Endothelial cell of hepatic sinusoid (primary cell): ENCODE measurements around the gene B3GALNT1.

ENCODE experiments used
- in situ Hi-C: cut with HindIII; loops from 2 replicates; pipeline ENCODE4 v1.10.0; 2017; ENCODE audit warnings: low sequenced_read_pairs

The B3GALNT1 gene

DNA sequence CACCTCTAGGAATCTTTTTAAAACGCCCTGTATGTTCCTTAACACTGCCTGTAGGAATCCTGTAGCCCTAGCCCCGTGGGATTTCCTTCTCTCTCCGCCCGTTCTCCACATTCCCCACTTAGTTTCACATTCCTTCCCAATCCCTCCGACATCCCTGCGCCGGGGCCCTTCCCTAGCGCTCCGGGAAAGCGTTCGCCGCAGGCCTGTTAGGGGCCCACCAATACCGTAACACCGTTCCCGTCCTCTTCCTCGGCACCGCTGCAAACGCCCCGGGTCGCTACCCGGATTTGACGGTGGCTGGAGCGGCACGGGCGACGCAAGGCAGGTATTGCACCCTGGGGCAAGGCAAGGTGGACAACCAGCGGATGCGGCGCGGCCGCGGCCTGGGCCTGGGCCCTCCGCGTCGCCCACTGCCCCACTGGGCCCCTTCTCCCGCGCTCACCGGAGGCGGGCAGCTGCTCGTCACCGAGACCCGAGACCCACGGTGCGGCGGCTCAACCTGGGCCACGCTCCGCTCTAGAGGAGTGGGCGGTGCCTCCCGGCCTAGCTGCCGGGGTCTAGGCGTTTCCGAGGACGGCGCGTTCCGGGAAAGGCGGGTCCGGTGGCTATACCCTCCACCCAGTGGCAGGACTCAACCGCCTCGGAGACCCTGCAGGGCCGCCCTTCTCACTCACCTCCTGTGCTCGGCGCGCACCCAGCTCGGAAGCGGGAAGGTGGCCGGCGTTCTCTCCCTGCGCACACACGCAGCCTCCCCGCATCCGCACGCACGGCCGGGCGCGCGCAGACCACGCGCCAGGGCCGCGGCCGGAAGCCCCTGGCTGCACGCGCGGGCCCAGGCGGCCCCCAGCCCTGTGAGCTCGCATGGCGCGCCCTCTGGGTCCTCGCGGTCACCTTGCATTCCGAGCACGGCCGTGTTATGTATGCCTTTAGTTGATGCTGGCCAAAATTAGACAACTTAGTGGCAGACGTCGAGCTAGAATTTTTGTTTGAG is at the start of gene B3GALNT1:
B3GALNT1 (minus strand) TSS at position 789 of the 991 bp plus-strand sequence. CDS start 18,595 bp downstream, outside the sequence.
- in situ Hi-C loops = no loop called here

DNA sequence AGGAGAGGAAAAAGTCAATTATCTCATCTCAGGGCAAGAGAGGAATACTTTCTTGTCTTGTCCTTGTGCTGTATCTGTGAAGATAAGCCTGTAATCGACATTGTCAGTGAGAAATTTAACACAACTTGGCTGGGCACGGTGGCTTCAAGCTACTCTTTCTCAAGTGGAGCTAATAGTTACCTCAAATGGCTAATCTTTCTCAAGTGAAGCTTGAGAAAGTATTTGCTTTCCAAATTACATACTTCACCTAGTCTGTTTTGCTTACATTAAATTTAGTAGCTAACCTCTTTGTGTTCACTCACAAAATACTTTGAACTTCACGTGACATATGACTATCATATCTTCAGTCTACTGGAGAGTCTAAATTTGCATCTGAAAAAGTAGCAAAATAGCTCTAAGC is 48.3 kb upstream of the B3GALNT1 start:
- in situ Hi-C loops = loop anchor here (10.0 kb wide), 1 partner anchor 51 kb away; no protein-coding TSS in a partner anchor

DNA sequence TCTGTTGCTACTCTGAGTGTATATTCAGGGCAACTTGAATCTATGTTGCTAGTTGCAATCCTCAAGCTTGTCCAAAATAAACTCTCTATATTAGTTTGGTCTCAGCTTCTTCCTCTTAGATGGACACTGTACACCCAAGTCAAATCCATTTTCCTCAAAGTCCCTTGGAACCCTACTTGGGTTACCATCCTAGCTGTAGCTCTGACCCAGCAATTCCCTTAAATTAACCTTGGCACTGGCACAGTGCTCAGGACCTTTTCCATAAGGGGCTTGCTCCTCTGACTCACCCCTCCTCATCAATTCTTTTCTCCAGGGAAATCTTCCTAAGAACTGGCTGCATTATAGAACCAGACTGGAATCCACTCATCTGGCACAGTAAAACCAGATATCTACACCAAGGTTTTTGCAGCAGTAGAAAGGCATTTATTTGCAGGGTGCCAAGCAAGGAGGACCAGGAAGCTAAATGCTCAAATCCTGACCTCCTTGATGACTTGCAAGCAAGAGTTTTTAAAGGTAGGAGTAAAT is 44.9 kb upstream of the B3GALNT1 start:
- in situ Hi-C loops = loop anchor here (10.0 kb wide), 1 partner anchor 55 kb away; no protein-coding TSS in a partner anchor

- in situ Hi-C loops = no loop called here
These were observed 44.4 kb upstream of the B3GALNT1 start for GRCh38 chr3:161149529-161149928.

GRCh38 chr3:161148832-161149475 is 43.8 kb upstream of the B3GALNT1 start:
- in situ Hi-C loops = no loop called here

- in situ Hi-C loops = no loop called here
These were observed 37.3 kb upstream of the B3GALNT1 start for GRCh38 chr3:161142486-161142885.

DNA sequence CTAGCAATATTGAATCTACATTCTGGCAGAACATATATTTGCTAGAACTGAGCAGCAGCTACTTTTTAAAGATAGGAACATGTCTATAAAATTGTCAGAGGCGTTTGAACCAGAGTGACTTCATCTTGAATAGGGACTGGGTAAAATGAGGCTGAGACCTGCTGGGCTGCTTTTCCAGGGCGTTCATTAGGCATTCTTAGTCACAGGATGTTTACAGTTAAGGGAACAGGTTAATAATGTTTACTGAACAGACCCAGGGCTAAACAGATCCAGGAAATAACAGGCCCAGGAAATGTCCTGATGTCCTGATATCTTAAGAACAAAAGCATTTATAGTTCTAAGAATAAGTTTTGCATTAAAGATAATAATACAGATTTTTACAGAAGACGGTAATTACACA is 34.5 kb upstream of the B3GALNT1 start:
- in situ Hi-C loops = no loop called here

DNA sequence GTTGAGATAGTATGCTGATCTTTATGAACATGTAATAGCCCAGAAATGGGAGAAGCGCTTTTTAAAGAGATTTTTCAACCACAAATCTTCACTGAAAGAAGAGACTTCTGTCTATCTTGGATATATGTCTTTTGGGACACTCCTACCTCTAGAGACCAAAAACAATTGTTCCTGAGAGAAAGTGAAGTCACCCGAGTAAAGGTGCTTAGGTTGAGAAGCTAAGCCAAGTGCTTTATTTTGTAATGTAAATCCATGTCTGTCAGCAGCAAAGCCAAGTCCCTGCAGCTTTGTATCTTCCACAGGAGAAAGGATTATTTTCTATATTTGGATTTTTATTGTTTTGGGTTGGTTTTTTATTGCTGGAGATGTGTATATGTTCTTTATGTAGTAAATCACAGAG is 32.1 kb upstream of the B3GALNT1 start:
- in situ Hi-C loops = no loop called here

DNA sequence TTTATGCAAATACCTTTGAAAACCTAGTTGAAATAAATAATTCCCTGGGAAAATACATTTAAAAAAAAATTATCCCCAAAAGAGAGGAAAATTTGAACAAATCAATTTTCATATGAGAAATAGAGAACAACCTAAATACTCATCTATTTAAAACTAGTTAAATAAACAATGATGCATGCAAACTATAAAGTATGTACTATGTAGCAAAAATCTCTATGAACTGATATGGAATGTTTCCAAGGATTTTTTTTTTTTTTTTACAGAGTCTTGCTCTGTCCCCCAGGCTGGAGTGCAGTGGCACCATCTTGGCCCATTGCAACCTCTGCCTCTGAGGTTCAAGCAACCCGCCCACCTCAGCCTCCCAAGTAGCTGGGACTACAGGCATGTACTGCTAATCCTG is 27.2 kb upstream of the B3GALNT1 start:
- in situ Hi-C loops = no loop called here

DNA sequence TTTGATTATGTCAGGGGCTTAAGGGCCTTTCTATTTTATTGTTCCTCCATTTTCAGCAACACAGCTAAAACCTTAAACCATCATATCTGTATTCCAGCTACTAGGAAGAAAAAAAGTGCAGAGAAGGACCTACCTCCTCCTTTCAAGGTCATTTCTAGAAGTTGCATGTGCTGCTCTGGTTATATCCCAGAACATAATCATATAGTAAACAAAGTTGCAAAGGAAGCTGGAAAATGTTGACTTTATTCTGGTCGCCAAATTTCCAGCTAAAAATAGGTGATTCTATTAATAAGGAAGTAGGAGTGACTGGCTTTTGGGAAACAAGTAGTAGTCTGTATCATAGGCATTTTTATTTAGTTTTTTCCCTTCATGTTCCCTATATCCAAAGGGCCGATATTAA is 21.3 kb upstream of the B3GALNT1 start:
- in situ Hi-C loops = no loop called here

GRCh38 chr3:161117646-161118045 is 12.5 kb upstream of the B3GALNT1 start:
- in situ Hi-C loops = no loop called here

- in situ Hi-C loops = no loop called here
These were observed 3.7 kb upstream of the B3GALNT1 start for GRCh38 chr3:161108840-161109239.

GRCh38 chr3:161107311-161107710 is 2.2 kb upstream of the B3GALNT1 start:
- in situ Hi-C loops = no loop called here

- in situ Hi-C loops = no loop called here
These were observed 1.3 kb downstream of the B3GALNT1 start for GRCh38 chr3:161103776-161104385.

DNA sequence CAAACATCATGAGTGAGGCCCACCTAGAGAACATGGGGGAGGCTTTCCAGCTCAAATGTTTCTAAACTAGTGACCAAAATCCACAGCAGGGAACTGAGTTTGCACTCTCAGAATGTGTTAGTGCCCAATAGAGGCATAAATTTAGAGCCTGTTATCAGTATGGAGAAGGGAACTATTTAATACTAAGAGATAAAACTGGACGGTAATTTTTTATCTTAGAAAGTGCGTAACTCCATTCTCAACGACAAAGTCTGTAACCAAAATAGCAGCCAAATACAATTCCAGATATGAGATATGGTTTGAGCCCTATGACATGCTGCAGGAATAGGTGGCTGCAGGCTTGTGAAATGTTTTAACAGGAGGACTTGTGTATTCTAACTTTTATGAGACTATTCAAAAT is 3.5 kb downstream of the B3GALNT1 start:
- in situ Hi-C loops = no loop called here

GRCh38 chr3:161100994-161101393 is 4.2 kb downstream of the B3GALNT1 start:
- in situ Hi-C loops = no loop called here

DNA sequence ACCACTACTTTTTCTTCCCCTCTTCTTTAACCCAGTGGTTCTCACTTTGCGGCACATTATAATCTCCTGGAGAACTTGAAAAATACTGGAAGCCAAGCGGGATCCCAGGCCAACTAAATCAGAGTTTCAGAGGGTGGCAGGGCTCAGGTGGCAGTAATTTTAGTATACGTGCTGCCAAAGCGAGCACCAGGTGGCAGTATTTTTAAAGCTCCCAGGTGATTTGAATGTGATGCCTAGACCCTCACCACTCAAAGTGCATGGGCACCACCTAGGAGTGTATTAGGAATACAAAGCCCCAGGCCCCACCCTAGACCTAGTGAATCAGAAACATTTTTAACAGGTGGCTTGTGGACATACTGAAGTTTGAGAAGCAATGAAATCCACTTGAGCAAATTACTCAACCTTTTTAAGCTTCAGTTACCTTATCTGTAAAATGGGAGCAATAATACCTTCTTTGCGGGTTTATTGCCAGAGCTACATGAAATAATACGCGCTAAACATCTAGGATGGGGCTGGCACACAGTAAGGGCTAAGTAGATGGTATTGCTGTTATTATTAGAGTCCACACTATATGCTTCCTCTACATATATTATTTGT is 8.3 kb downstream of the B3GALNT1 start:
- in situ Hi-C loops = no loop called here

- in situ Hi-C loops = no loop called here
These were observed 11.3 kb downstream of the B3GALNT1 start for GRCh38 chr3:161093895-161094294.

DNA sequence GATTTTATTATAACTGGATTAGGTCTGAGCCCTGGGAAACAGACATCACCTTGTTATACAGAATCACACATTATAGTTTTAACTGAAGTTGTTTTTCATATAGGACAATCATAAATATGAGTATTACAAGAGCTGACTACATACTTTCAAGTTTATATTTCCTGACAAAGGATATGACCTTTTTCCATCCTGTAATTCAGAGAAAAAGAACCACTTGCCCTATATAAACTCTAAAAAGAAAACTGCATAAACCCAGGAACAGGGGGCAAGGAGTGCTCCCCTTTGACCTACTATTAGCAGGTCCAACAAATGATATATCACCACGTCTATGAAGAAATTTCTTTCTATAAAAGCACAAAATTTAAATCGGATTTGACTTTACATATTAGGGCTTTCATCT is 20.9 kb downstream of the B3GALNT1 start:
- in situ Hi-C loops = no loop called here

DNA sequence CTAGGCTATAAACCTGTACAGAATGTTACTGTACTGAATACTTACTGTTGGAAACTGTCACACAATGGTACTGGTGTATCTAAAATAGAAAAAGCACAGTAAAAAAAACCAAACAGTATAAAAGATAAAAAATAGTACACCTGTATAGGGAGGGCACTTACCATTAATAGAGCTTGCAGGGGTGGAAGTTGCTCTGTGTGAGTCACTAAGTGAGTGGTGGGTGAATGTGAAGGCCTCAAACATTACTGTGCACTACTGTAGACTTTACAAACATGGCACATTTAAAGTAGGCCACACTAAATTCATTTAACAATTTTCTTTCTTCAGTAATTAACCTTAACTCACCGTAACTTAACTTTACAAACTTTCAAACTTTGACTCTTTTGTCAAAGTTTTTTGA is 22.0 kb downstream of the B3GALNT1 start:
- in situ Hi-C loops = no loop called here

GRCh38 chr3:161082063-161082462 is 23.1 kb downstream of the B3GALNT1 start:
- in situ Hi-C loops = no loop called here
